ENCODE measurements around the gene CADPS. TPM values are rescaled to one million over a fixed set of nuclear protein-coding genes. Genes with fewer than 3 reads are reported as not detected.

CADPS gene
- total and polyA plus RNA-seq, 2 experiments from 2014 or later, result 2.8 to 8.1 TPM

- no peaks in the 10 kb centered on the region for H3K27me3 ChIP-seq
- H4K20me1 ChIP-seq (ENCODE audit: insufficient read depth, poor library complexity, severe bottlenecking), result no peaks in the 10 kb centered on the region
- H2AFZ ChIP-seq, result no peak overlapping the region
- TF ChIP-seq CTCF (IDR thresholded peaks at IDR 0.05; ENCODE audit: poor library complexity) (no peak), EZH2 (IDR thresholded peaks at IDR 0.05; ENCODE audit: borderline replicate concordance) (no peak)
- H3K4me3 ChIP-seq, result no peak overlapping the region
- DNase-seq (ENCODE audit: low spot score), result no peak
- H3K4me2 ChIP-seq, result no peak overlapping the region
- no peaks in the 10 kb centered on the region for H3K36me3 ChIP-seq (replicated peaks; ENCODE audit: insufficient read depth, low read depth)
- H3K79me2 ChIP-seq, result no peaks in the 10 kb centered on the region
- H3K27ac ChIP-seq, result no peak overlapping the region
- 89% methylated on average over 2 of the region's 2 CpGs for WGBS (ENCODE audit: low lambda C conversion rate, missing lambda C conversion rate)
- no peaks in the 10 kb centered on the region for H3K9me2 ChIP-seq (replicated peaks; ENCODE audit: insufficient read depth)
- no peaks in the 10 kb centered on the region for H3K9me3 ChIP-seq (ENCODE audit: low read depth)
- H3K4me1 ChIP-seq (ENCODE audit: insufficient read depth), result no peaks in the 10 kb centered on the region
Measured at GRCh38 chr3:62481962-62482361, 393.3 kb downstream of the CADPS start.

DNA sequence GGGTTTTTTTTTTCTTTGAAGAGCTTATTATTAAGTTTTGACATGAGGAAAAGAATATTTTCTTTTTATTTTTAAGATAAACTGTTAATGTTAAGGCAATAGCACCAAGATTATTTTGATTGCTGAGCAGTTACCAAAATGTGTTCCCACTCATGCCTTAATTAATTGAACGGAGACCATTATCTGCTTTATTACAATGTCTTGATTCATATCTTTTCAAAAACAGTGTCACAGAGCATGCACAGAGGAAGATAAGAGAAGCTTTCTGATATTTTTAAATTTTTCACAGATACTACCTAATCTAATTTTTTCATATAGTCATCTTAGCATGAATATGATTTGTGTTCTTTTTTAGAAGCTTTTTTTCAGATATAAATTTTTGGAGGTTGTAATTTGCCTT is 395.2 kb downstream of the CADPS start:
- H2AFZ ChIP-seq, result no peak overlapping the region
- H3K4me2 ChIP-seq, result no peak overlapping the region
- no peaks in the 10 kb centered on the region for H3K9me2 ChIP-seq (replicated peaks; ENCODE audit: insufficient read depth)
- no peaks in the 10 kb centered on the region for H4K20me1 ChIP-seq (ENCODE audit: insufficient read depth, poor library complexity, severe bottlenecking)
- no peaks in the 10 kb centered on the region for H3K9me3 ChIP-seq (ENCODE audit: low read depth)
- no peaks in the 10 kb centered on the region for H3K36me3 ChIP-seq (replicated peaks; ENCODE audit: insufficient read depth, low read depth)
- no peaks in the 10 kb centered on the region for H3K4me1 ChIP-seq (ENCODE audit: insufficient read depth)
- no peak overlapping the region for H3K27ac ChIP-seq
- TF ChIP-seq EZH2phosphoT487 (IDR thresholded peaks at IDR 0.05; ENCODE audit: low read depth, severe bottlenecking, unreplicated experiment) (no peak), EZH2 (IDR thresholded peaks at IDR 0.05; ENCODE audit: borderline replicate concordance) (no peak), CTCF (IDR thresholded peaks at IDR 0.05; ENCODE audit: poor library complexity) (no peak)
- no peaks in the 10 kb centered on the region for H3K79me2 ChIP-seq
- DNase-seq (ENCODE audit: low spot score), result no peak
- 86% methylated on average over 1 of the region's 1 CpG for WGBS (ENCODE audit: low lambda C conversion rate, missing lambda C conversion rate)
- no peaks in the 10 kb centered on the region for H3K27me3 ChIP-seq
- H3K4me3 ChIP-seq, result no peak overlapping the region

GRCh38 chr3:62479326-62479725 is 395.9 kb downstream of the CADPS start:
- H3K9me3 ChIP-seq (ENCODE audit: low read depth), result no peaks in the 10 kb centered on the region
- no peaks in the 10 kb centered on the region for H3K79me2 ChIP-seq
- H3K36me3 ChIP-seq (replicated peaks; ENCODE audit: insufficient read depth, low read depth), result no peaks in the 10 kb centered on the region
- H2AFZ ChIP-seq, result no peak overlapping the region
- no peak for DNase-seq (ENCODE audit: low spot score)
- H4K20me1 ChIP-seq (ENCODE audit: insufficient read depth, poor library complexity, severe bottlenecking), result no peaks in the 10 kb centered on the region
- H3K4me1 ChIP-seq (ENCODE audit: insufficient read depth), result no peaks in the 10 kb centered on the region
- no peak overlapping the region for H3K4me2 ChIP-seq
- H3K27me3 ChIP-seq, result no peaks in the 10 kb centered on the region
- H3K27ac ChIP-seq, result no peak overlapping the region
- H3K4me3 ChIP-seq, result no peak overlapping the region
- TF ChIP-seq EZH2phosphoT487 (IDR thresholded peaks at IDR 0.05; ENCODE audit: low read depth, severe bottlenecking, unreplicated experiment), result no peak
- TF ChIP-seq EZH2 (IDR thresholded peaks at IDR 0.05; ENCODE audit: borderline replicate concordance), result no peak
- TF ChIP-seq CTCF (IDR thresholded peaks at IDR 0.05; ENCODE audit: poor library complexity), result no peak
- no peaks in the 10 kb centered on the region for H3K9me2 ChIP-seq (replicated peaks; ENCODE audit: insufficient read depth)
- WGBS (ENCODE audit: low lambda C conversion rate, missing lambda C conversion rate), result 79% methylated on average over 9 of the region's 9 CpGs

GRCh38 chr3:62475306-62475705 is 399.9 kb downstream of the CADPS start:
- Histone ChIP-seq H3K36me3 (replicated peaks; ENCODE audit: insufficient read depth, low read depth) (no peaks in the 10 kb centered on the region), H3K79me2 (no peaks in the 10 kb centered on the region), H3K27me3 (no peaks in the 10 kb centered on the region), H3K9me3 (ENCODE audit: low read depth) (no peaks in the 10 kb centered on the region), H3K4me3 (no peak overlapping the region), H3K4me1 (ENCODE audit: insufficient read depth) (no peaks in the 10 kb centered on the region), H2AFZ (no peak overlapping the region), H3K27ac (no peak overlapping the region), H3K9me2 (replicated peaks; ENCODE audit: insufficient read depth) (no peaks in the 10 kb centered on the region), H3K4me2 (no peak overlapping the region), H4K20me1 (ENCODE audit: insufficient read depth, poor library complexity, severe bottlenecking) (no peaks in the 10 kb centered on the region)
- DNase-seq (ENCODE audit: low spot score), result peak; percentile 4
- TF ChIP-seq CTCF (IDR thresholded peaks at IDR 0.05; ENCODE audit: poor library complexity) (no peak), EZH2 (IDR thresholded peaks at IDR 0.05; ENCODE audit: borderline replicate concordance) (no peak), EZH2phosphoT487 (IDR thresholded peaks at IDR 0.05; ENCODE audit: low read depth, severe bottlenecking, unreplicated experiment) (no peak)

Data from hepatocyte (in vitro differentiated cells).